ENCODE data around the gene PRDM10.
"Not testable (repeated sequence)": the region's sequence is repeated elsewhere in the genome, so short reads cannot be mapped to it uniquely, and the experiment has no call there.

PRDM10 gene

GRCh38 chr11:129974672-129975071 is 28.0 kb downstream of the PRDM10 start:
- no peak for DNase-seq (ENCODE audit: low read depth)

DNA sequence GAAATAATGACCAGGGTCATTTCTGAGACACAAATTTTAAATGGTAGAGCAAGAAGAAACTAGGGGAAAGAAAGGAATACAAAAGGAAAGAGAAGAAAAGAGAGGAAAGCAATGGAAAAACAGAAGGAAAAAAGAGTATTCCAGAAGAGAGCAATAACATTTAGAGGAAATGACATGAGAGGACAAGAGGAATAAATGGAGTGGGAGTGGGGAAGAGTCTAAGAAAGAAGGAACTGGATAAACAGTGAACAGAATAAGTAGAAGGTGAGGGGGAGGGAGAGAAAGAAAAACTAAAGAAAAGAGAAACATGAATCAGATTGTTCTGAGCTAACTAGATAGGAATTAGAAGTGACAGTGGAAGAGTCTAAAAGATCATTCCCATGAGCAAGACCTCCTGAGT is 28.4 kb downstream of the PRDM10 start:
- no peak for DNase-seq (ENCODE audit: low read depth)

DNA sequence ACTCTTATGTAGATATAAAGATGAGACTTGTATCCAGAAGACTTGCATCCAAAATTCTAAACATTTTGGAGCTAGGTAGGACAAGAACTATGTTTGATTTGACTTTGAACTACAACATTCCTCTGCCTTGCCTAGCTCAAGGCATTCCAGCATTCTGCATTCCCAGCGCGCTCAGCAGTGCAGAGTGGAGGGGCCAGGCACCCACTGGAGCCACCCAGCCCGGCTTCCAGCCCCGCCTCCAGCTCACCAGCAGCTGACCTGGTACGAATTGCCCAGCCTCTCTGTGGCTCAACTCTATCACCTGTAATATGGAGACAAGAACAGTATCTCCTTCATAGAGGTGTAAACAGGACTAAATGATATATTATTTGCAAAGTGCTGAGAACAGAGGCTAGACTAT is 28.8 kb downstream of the PRDM10 start:
- no peak for DNase-seq (ENCODE audit: low read depth)

- no peak for DNase-seq (ENCODE audit: low read depth)
Measured at GRCh38 chr11:129973068-129973467, 29.6 kb downstream of the PRDM10 start.

DNA sequence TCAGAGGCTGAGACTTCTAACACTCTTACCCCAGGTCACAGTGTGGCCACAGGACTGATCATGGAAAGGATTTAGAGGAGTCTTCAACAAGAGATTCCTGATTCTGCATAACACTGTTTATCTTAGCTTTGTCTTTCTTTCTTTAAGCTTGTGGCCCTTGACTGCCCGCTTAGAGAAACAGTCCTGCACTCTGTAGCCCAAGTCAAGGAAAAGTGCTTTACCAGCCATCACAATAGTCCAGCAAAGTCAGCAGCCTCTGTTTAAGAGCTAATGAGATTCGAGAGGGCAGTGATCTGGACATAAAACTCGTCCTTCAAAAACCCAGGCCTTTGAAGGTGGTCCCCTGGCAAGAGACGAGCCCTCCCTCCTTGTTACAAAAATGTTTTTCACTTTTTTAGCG is 30.0 kb downstream of the PRDM10 start:
- no peak for DNase-seq (ENCODE audit: low read depth)

DNA sequence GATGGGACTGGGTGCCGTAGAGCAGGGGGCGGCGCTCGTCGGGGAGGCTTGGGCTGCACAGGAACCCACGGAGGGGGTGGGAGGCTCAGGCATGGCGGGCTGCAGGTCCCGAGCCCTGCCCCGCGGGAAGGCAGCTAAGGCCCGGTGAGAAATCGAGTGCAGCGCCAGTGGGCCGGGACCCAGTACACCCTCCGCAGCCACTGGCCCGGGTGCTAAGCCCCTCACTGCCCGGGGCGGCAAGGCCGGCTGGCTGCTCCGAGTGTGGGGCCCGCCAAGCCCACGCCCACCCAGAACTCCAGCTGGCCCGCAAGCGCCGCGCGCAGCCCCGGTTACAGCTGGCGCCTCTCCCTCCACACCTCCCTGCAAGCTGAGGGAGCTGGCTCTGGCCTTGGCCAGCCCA is 30.8 kb downstream of the PRDM10 start:
- not testable (repeated sequence) for DNase-seq (ENCODE audit: low read depth)

- DNase-seq (ENCODE audit: low read depth), result no peak
Measured at GRCh38 chr11:129969920-129970319, 32.7 kb downstream of the PRDM10 start.

- no peak for DNase-seq (ENCODE audit: low read depth)
Measured at GRCh38 chr11:129968591-129969419, 33.8 kb downstream of the PRDM10 start.

- no peak for DNase-seq (ENCODE audit: low read depth)
Measured at GRCh38 chr11:129967996-129968395, 34.6 kb downstream of the PRDM10 start.

- no peak for DNase-seq (ENCODE audit: low read depth)
Measured at GRCh38 chr11:129965248-129965647, 37.4 kb downstream of the PRDM10 start.

- DNase-seq (ENCODE audit: low read depth), result no peak
Measured at GRCh38 chr11:129960216-129961214, 42.1 kb downstream of the PRDM10 start.

DNA sequence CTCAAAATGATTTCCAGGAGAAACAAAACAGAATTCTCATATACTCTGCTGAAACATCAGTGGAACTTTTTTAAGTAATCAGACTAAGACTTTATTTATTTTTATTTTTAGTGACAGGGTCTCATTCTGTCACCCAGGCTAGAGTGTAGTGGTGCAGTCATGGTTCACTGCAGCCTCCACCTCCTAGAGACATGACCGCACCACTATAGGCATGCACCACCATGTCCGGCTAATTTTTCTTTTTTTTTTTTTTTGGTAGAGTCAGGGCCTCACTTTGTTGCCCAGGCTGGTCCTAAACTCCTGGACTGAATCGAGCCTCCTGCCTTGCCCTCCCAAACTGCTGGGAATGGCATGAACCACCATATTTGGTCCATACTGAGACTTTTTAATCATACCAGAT is 42.9 kb downstream of the PRDM10 start:
- no peak for DNase-seq (ENCODE audit: low read depth)

DNA sequence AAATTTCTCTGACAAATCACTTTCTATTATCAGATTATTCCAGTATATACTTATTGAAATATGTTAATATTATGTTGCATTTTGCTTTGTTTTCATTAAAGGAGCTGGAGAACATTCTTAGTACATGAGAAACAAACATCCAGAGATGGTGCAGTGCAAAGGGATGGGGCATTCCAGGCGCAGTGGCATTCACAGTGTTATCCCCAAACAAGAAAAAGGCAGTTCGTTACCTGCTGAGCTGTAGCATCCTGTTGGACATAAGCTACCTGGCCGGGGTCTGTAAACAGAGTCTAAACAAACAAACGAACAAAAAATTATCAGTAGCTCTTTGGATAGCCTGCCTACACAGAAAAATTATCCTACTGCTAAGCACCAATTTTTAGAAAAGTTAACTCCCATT is 47.4 kb downstream of the PRDM10 start:
- DNase-seq (ENCODE audit: low read depth), result no peak

DNA sequence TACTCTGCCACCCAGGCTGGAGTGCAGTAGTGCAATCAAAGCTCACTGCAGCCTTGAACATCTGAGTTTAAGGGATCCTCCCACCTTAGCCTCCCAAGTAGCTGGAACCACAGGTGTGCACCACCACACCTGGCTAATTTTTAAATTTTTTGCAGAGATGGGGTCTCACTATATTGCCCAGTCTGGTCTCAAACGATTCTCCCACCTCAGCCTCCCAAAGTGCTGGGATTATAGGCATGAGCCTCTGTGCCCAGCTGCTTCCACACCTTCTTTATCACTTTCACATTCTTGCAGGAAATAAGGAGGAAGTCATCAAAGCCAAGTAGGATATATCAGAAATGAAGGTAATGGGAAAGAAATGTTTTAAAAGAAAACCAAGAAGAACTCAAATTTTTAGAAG is 47.9 kb downstream of the PRDM10 start:
- not testable (repeated sequence) for DNase-seq (ENCODE audit: low read depth)

- DNase-seq (ENCODE audit: low read depth), result no peak
Measured at GRCh38 chr11:129951866-129952262, 50.8 kb downstream of the PRDM10 start.

- no peak for DNase-seq (ENCODE audit: low read depth)
Measured at GRCh38 chr11:129951201-129951865, 51.3 kb downstream of the PRDM10 start.

GRCh38 chr11:129950101-129951091 is 52.2 kb downstream of the PRDM10 start:
- no peak for DNase-seq (ENCODE audit: low read depth)

- no peak for DNase-seq (ENCODE audit: low read depth)
Measured at GRCh38 chr11:129948926-129949466, 53.6 kb downstream of the PRDM10 start.

DNA sequence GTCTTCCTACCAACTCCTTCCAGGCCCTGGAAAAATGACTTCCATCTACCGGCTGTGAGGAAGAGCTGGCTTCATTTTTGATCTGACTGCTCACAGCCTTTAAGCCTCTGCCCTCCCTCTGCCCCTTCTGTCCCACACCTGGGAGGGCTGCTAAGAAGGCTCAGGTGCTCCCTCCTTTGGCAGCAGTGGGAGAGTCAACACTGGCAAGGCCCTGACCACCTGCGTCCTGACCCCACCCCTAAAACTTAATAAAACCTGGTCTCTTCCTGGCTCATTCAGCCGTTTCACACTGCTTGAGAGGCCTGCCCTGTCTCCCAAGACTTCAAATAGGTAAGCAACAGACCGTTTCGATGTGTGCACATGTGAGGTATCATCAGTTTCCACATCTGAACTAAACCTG is 55.2 kb downstream of the PRDM10 start:
- DNase-seq (ENCODE audit: low read depth), result no peak

DNA sequence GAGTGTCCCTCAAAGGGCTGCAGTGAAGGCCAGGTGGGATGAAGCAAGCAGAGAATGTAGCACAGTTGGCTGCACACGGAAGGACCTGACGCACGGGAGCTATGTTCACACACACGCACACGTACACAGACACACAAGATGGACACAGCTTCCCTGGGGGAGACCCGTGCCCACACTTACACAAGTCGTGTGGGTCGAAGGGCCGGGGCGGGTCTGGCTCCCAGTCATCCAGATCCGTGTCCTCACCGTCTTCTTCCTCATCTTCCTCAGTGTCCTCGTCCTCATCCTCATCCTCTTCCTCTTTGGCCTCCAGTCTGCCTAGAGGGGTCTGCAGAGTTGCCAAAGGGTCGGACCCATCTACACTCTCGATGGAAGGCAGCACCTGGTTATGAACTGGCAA is 55.7 kb downstream of the PRDM10 start:
- no peak for DNase-seq (ENCODE audit: low read depth)

DNA sequence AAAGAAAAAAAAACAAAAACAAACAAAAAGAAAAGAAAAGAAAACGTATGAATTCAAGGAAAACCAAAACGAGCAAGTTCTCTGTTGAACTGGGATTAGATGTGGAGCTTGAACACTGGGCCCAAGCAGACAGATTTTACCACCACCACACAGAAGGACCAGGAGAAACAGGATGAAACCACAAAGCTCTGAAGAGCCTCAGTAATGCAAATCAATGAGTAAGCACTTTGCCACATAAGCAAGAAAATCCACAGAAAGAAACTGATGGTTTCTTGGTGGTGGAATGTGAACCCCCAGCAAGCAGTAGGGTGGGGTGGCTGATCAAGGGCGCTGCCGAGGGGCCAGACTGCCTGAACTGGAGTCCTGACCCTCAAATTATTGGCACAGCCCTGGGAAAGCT is 56.4 kb downstream of the PRDM10 start:
- no peak for DNase-seq (ENCODE audit: low read depth)

Measured in stimulated activated CD8-positive, alpha-beta memory T cell treated with anti-CD3 and anti-CD28 coated beads, Interleukin-12 subunit alpha, Interleukin-12 subunit beta, amount 100 ng/mL, for 1 hour (primary cell).